GM12874 (cell line): ENCODE measurements around the gene PDE4D.

Source experiments
- TF ChIP-seq, protein P1 (sequence below): IDR thresholded peaks from 2 replicates; pipeline ENCODE4 v1.5.1; 2011; ENCODE audit warnings: low read depth, mild to moderate bottlenecking, control low read depth, low read length, moderate library complexity; ENCODE audit not compliant: insufficient read depth

The PDE4D gene

GRCh38 chr5:59593439-59594007, 300.0 kb downstream of the PDE4D start:
- TF ChIP-seq, protein P1, sequence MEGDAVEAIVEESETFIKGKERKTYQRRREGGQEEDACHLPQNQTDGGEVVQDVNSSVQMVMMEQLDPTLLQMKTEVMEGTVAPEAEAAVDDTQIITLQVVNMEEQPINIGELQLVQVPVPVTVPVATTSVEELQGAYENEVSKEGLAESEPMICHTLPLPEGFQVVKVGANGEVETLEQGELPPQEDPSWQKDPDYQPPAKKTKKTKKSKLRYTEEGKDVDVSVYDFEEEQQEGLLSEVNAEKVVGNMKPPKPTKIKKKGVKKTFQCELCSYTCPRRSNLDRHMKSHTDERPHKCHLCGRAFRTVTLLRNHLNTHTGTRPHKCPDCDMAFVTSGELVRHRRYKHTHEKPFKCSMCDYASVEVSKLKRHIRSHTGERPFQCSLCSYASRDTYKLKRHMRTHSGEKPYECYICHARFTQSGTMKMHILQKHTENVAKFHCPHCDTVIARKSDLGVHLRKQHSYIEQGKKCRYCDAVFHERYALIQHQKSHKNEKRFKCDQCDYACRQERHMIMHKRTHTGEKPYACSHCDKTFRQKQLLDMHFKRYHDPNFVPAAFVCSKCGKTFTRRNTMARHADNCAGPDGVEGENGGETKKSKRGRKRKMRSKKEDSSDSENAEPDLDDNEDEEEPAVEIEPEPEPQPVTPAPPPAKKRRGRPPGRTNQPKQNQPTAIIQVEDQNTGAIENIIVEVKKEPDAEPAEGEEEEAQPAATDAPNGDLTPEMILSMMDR: no peak

DNA sequence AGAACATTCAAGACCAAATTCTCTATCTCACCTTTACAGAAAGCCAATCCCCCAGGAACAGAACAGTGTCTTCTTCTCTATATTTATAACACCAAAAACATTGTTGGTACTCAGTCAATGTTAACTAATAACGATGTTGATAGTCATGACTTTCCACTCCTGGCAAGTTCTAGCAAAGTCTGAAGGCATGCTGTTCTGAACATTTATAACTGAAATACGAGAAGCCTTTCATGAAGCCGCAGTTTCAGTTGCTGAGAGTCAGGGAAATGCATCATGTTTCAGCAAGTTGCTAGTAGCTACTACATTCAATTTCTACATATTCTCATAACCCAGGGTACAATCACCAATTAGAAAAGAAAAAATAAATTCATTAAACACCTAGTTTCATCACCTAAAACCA, 301.4 kb downstream of the PDE4D start:
- TF ChIP-seq, protein P1: no peak

GRCh38 chr5:59591162-59591561, 302.4 kb downstream of the PDE4D start:
- TF ChIP-seq, protein P1: no peak

GRCh38 chr5:59588922-59589321, 304.6 kb downstream of the PDE4D start:
- TF ChIP-seq, protein P1: no peak

DNA sequence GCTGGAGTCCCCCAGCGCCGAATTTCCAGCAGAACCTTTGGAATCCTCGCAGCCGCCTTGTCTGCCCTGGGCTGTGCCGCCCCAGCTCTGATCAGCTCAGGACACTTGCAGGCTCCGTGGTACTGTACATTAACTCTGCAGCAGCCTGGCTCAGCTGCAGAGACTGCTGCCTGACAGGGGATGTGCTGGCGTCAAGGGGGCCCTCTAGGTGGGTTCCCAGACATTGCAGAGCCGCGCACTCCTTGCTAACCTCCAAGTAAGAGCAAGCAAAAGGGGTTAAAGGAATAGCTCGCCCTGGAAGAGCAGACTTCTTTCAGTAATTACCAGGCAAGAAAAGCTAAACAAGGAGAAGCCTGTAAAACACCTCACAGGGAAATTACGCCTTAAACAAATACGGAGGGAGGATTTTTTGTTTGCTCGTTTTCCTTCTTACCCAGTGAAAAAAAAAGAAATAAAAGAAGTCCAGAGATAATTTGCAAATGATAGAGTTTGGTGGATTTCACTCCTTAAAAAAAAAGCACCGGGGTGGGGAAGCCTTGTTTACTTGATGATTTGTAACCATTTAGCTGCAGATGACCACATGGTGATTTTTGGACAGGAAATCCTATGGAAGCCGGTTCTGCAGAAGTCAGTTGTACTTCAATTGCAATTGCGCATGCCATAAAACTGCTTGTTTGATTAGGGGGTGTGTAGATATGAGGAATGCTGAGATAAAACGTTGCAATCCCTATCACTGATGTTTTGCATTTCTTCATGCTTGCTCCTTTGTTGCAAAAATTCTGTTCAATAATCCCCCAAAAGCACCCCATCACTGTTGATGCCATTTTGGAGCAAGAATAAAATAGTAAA, 305.8 kb downstream of the PDE4D start:
- TF ChIP-seq, protein P1: no peak

- TF ChIP-seq, protein P1: no peak
Observed at GRCh38 chr5:59586841-59587240, 306.7 kb downstream of the PDE4D start.

DNA sequence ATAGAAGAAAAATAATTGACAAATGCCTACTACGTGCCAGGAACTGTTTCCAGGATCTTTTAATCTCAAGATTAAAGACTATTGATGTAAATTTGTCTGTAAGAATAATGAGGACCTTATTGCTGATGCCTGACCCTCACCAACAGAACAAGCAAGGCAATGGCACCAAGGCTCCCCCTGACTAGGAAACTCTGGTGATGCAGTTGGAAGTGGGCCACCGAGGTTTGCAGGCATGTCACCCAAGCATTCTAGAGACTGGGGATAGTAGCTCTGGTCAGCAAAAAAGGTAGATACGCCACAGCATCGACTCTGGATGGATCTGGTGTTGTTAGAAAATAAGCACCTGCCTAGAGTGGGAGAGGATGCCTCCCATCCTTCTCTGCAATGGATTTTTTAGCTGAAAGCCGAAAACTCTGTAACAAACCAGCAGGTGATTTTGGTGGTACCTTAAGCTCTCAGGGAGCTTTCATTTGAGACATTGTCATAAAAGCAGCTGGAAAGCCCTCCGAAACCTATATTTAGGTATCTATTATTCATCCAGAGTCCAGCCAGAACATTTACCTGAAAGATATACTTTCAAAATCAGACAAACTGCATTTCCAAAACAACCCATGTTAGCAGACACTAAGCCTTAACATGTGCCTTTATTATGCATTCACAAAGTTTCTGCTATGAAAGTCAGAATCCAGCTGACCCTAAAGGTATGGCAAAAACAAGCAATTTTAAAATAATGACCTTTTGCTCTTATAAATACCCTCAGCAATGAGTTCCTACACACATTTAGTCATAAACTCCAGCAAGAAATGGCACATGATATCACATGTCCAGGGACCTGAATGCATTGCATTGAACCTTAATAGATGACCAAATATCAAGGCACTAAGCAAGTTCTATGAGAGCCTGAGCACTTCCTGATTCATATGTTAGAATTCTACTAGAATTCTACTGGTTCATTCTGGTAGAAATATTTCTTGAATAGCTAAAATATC, 308.4 kb downstream of the PDE4D start:
- TF ChIP-seq, protein P1: no peak
